A204.1 (cell line): ENCODE measurements around the gene CASP3.
"Not testable (repeated sequence)": the region's sequence is repeated elsewhere in the genome, so short reads cannot be mapped to it uniquely, and the experiment has no call there.

ENCODE experiments used
- FAIRE-seq: peaks from 2 replicates; lab custom pipeline; 2012; peaks lifted over from hg19 to GRCh38; lab: Jason Lieb, UNC

Gene CASP3

GRCh38 chr4:184593461-184593860 lies 55.8 kb downstream of the CASP3 start:
- no peak for FAIRE-seq

- not testable (repeated sequence) for FAIRE-seq
Measured at GRCh38 chr4:184591747-184592270, 57.4 kb downstream of the CASP3 start.

- FAIRE-seq: no peak
Measured at GRCh38 chr4:184591070-184591677, 58.1 kb downstream of the CASP3 start.

DNA sequence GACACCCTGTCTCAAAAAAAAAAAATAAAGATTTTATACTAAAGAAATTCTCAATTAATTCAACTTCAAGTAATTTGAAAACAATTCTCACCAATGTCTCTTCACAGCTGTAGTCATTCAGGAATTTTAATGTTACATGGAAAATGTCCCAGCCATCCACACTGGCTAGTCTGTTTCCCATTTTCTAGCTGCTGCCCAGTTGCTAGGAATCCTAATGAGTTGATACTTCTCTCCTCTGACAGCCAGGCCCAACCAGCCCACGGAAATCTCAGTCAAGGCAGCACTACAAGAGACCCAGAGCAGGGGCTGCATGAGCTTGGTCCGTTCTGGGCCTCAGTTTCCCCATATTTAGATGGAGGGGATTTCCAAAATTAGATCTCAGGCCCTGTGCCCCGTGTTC lies 59.1 kb downstream of the CASP3 start:
- no peak for FAIRE-seq

DNA sequence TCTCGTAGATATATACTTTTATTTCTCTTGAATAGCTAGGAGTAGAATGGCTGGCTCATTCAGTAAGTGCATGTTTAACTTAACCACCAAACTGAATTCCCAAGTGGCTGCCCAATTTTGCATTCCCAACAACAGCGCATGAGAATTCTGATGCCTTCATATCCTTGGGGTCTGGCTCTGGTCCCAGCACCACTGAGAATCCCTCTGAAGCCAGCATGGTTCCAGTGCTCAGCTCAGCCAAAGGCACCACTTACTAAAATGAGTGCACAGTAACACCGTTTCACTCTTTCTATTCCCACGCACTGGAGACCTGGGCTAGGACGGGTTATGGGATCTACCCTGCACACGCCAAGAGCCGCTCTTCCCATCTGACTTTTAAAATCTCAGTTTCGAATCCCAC lies 60.4 kb downstream of the CASP3 start:
- FAIRE-seq: no peak

GRCh38 chr4:184587701-184588100 lies 61.5 kb downstream of the CASP3 start:
- FAIRE-seq: no peak

DNA sequence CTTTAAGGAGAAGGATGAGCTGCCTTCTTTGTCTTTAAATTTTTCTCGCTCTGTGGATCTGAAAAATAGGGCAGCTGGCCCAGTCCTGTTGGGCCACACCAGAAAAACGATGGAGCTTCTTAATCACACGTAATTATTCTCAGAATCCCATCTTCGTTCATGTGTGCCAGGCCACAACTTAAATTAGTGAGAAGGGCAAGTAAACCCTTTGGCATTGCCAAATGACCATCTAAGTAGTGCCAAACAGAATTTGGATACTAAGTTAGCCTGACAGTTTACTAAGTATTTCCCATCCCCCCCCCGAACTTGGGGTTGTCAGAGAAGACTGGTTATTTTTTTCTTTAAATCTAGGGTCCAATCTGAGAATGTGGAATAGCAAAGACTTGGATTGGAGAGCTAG lies 62.0 kb downstream of the CASP3 start:
- no peak for FAIRE-seq

GRCh38 chr4:184583738-184584502 lies 65.3 kb downstream of the CASP3 start:
- FAIRE-seq: no peak
